Measurements from ENCODE around the gene TFCP2.

GRCh38 chr12:51199366-51199945 lies 26.5 kb upstream of the TFCP2 start:
- TF ChIP-seq CTCF (IDR thresholded peaks at IDR 0.05) = no peak
- TF ChIP-seq POLR2A (IDR thresholded peaks at IDR 0.05) = no peak

Measured in right lobe of liver (tissue), 4 donors.